Measurements from ENCODE around the gene DDB1. TPM values are rescaled to one million over a fixed set of nuclear protein-coding genes. Genes with fewer than 3 reads are reported as not detected.

The DDB1 gene
- total RNA-seq, 1 donor from 2014 or later, result 259 TPM

DNA sequence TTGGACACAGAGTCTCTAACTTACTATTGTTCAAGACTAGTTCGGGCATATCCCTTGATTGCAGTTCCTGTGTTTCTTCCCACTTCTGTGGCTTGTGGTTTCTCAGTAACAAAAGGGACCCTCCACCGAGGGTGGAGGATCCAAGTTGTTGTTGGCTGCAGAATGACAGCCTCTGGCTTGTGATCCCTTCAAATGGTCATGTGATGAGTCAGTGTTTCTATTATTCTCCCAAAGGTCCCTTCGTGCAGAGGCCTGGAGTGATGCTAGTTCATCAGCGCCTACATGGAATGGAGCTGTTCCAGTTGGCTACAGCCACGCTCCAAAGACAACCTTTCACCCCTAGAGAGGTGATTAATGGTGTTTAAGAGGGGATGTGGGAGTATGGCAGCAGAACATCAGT is 35.2 kb downstream of the DDB1 start:
- H3K36me3 Mint-ChIP-seq (ENCODE audit: unreplicated experiment), result peaks cover 4% of the 10 kb centered on the region
- DNase-seq, result no peak
- H3K4me3 Mint-ChIP-seq (ENCODE audit: unreplicated experiment), result no peak overlapping the region
- no peak overlapping the region for H3K27ac Mint-ChIP-seq (ENCODE audit: unreplicated experiment)
- TF ChIP-seq CTCF (IDR thresholded peaks at IDR 0.05; ENCODE audit: partially characterized antibody, unreplicated experiment), result no peak
- H3K9me3 Mint-ChIP-seq (ENCODE audit: unreplicated experiment), result peaks cover 9% of the 10 kb centered on the region
- peaks cover 8% of the 10 kb centered on the region for H3K4me1 Mint-ChIP-seq (ENCODE audit: low read depth, unreplicated experiment)
- peaks cover 15% of the 10 kb centered on the region for H3K27me3 Mint-ChIP-seq (ENCODE audit: unreplicated experiment)

- peaks cover 4% of the 10 kb centered on the region for H3K36me3 Mint-ChIP-seq (ENCODE audit: unreplicated experiment)
These were observed 35.6 kb downstream of the DDB1 start for GRCh38 chr11:61297341-61297740.

GRCh38 chr11:61295596-61295926 is 37.3 kb downstream of the DDB1 start:
- no peaks in the 10 kb centered on the region for H3K36me3 Mint-ChIP-seq (ENCODE audit: unreplicated experiment)
- peaks cover 8% of the 10 kb centered on the region for H3K4me1 Mint-ChIP-seq (ENCODE audit: low read depth, unreplicated experiment)
- TF ChIP-seq CTCF (IDR thresholded peaks at IDR 0.05; ENCODE audit: partially characterized antibody, unreplicated experiment), result no peak
- H3K4me3 Mint-ChIP-seq (ENCODE audit: unreplicated experiment), result peak overlapping the region; percentile 74
- no peak for DNase-seq
- H3K27ac Mint-ChIP-seq (ENCODE audit: unreplicated experiment), result peak overlapping the region; percentile 71
- H3K9me3 Mint-ChIP-seq (ENCODE audit: unreplicated experiment), result peaks cover 11% of the 10 kb centered on the region
- H3K27me3 Mint-ChIP-seq (ENCODE audit: unreplicated experiment), result peaks cover 19% of the 10 kb centered on the region

More at GRCh38 chr11:61297341-61297740, 35.6 kb downstream of the DDB1 start:
- Mint-ChIP-seq H3K27me3 (ENCODE audit: unreplicated experiment) (peaks cover 19% of the 10 kb centered on the region), H3K27ac (ENCODE audit: unreplicated experiment) (peak overlapping the region; percentile 4), H3K4me1 (ENCODE audit: low read depth, unreplicated experiment) (peaks cover 8% of the 10 kb centered on the region), H3K9me3 (ENCODE audit: unreplicated experiment) (peaks cover 11% of the 10 kb centered on the region), H3K4me3 (ENCODE audit: unreplicated experiment) (no peak overlapping the region)
- no peak for DNase-seq
- no peak for TF ChIP-seq CTCF (IDR thresholded peaks at IDR 0.05; ENCODE audit: partially characterized antibody, unreplicated experiment)

- DNase-seq, result peak; percentile 85
- peaks cover 8% of the 10 kb centered on the region for H3K4me1 Mint-ChIP-seq (ENCODE audit: low read depth, unreplicated experiment)
- TF ChIP-seq CTCF (IDR thresholded peaks at IDR 0.05; ENCODE audit: partially characterized antibody, unreplicated experiment), result peak; percentile 19
- H3K36me3 Mint-ChIP-seq (ENCODE audit: unreplicated experiment), result no peaks in the 10 kb centered on the region
- H3K9me3 Mint-ChIP-seq (ENCODE audit: unreplicated experiment), result peaks cover 11% of the 10 kb centered on the region
- peak within 1 kb of the TSS; percentile 86 for H3K27ac Mint-ChIP-seq (ENCODE audit: unreplicated experiment)
- peak within 1 kb of the TSS; percentile 84 for H3K4me3 Mint-ChIP-seq (ENCODE audit: unreplicated experiment)
- peaks cover 19% of the 10 kb centered on the region for H3K27me3 Mint-ChIP-seq (ENCODE audit: unreplicated experiment)
These were observed 37.9 kb downstream of the DDB1 start, which contains the start of gene VWCE for GRCh38 chr11:61294717-61295595. Gene VWCE, minus strand, starts transcription at chr11:61295316. Its CDS starts 279 bp downstream, at chr11:61295037.

Data from glutamatergic neuron (in vitro differentiated cells).